Measurements from ENCODE around the gene STYXL1.
A peak's percentile ranks its signal among the peaks of the same experiment; 100 is the strongest.

STYXL1 gene

GRCh38 chr7:75971961-75972763, 75.6 kb downstream of the STYXL1 start:
- no peak for DNase-seq

GRCh38 chr7:75971309-75971960, 76.4 kb downstream of the STYXL1 start:
- no peak for DNase-seq

GRCh38 chr7:75969704-75970498, 77.9 kb downstream of the STYXL1 start:
- DNase-seq = no peak

GRCh38 chr7:75969182-75969581, 78.6 kb downstream of the STYXL1 start:
- no peak for DNase-seq

GRCh38 chr7:75968561-75969001, 79.2 kb downstream of the STYXL1 start:
- DNase-seq = no peak

- DNase-seq = no peak
Measured at GRCh38 chr7:75968012-75968411, 79.8 kb downstream of the STYXL1 start.

GRCh38 chr7:75967487-75967997, 80.3 kb downstream of the STYXL1 start:
- peak in 1 of 2 experiments; percentile 32 for DNase-seq

GRCh38 chr7:75967055-75967454, 80.7 kb downstream of the STYXL1 start:
- no peak for DNase-seq

GRCh38 chr7:75966190-75966961, 81.4 kb downstream of the STYXL1 start:
- DNase-seq = peak in 1 of 2 experiments; percentile 35

- DNase-seq = no peak
Measured at GRCh38 chr7:75965617-75966016, 82.2 kb downstream of the STYXL1 start.

- DNase-seq = no peak
Measured at GRCh38 chr7:75963381-75963995, 84.3 kb downstream of the STYXL1 start.

GRCh38 chr7:75962607-75963380, 85.0 kb downstream of the STYXL1 start:
- no peak for DNase-seq

- no peak for DNase-seq
Measured at GRCh38 chr7:75961218-75961617, 86.6 kb downstream of the STYXL1 start.

- DNase-seq = no peak
Measured at GRCh38 chr7:75960372-75960771, 87.4 kb downstream of the STYXL1 start.

GRCh38 chr7:75958802-75959543, 88.8 kb downstream of the STYXL1 start:
- DNase-seq = peak; percentile 21

- no peak for DNase-seq
Measured at GRCh38 chr7:75957021-75957736, 90.6 kb downstream of the STYXL1 start.

GRCh38 chr7:75955331-75955955, 92.4 kb downstream of the STYXL1 start:
- DNase-seq = no peak

GRCh38 chr7:75953931-75954330, 93.9 kb downstream of the STYXL1 start:
- DNase-seq = no peak

GRCh38 chr7:75953431-75953830, 94.4 kb downstream of the STYXL1 start:
- DNase-seq = no peak

All from NCI-H526 (cell line).